Peyer's patch (tissue), 4 donors: Measurements from ENCODE around the gene TMEM72.

Experiments used
- CTCF ChIP-seq, 6 experiments: fragments of 450-650 bp in 4 of 6; fragments of 200-600 bp in 2 of 6; sonication (generic) in 1 of 6; IDR thresholded peaks; one replicate each; pipeline ENCODE4 v1.5.1; 2017 to 2019; ENCODE audit warnings: antibody characterized with exemption in 6 of 6, mild to moderate bottlenecking in 3 of 6, moderate library complexity in 1 of 6
- POLR2A ChIP-seq, 2 donors: fragments of 450-650 bp; IDR thresholded peaks; one replicate each; pipeline ENCODE4 v1.5.1; 2017; ENCODE audit warnings: antibody characterized with exemption in 2 of 2, mild to moderate bottlenecking in 2 of 2, moderate library complexity in 2 of 2

GRCh38 chr10:44963772-44964633 lies 52.9 kb downstream of the TMEM72 start:
- no peak for TF ChIP-seq CTCF (IDR thresholded peaks at IDR 0.05)
- TF ChIP-seq POLR2A (IDR thresholded peaks at IDR 0.05): no peak
